ELF-1 (cell line): ENCODE results near the gene SPATA20.

Source experiments
- DNase-seq: peaks from one replicate; pipeline ENCODE4 v3.0.0-alpha.2; 2016; ENCODE audit warnings: low read depth, low spot score

SPATA20 gene

DNA sequence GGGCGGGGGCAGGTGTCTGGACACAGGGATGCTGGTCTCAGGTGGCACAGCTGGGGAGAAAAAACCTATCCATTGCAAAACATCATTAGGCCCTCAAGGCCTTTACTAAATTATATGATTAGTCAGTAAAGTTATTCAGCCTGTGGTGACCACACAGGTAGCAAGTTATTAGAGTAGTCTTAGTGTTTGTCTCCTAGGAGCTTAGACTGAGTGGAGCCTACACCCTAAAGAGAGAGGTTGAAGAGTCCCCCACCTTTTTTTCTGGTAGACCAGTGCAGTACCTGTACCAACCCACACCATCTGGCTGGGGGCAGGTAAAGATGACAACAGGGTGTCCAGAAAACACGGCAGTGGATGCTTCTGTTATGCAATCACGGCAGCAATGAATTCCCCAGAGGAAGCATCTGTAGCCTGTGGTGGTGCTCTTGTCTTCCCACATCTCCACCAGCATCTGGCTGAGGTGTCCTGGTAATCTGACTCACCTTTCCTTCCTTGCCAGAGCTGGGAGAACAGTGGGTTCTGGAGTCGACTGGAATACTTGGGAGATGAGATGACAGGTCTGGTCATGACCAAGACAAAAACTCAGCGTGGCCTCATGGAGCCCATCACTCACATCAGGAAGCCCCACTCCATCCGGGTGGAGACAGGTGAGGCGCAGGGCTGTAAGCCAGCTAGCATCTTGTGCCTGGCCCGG, 27.7 kb upstream of the SPATA20 start:
- no peak for DNase-seq

- no peak for DNase-seq
Observed at GRCh38 chr17:50520483-50520882, 26.5 kb upstream of the SPATA20 start.

- DNase-seq: no peak
Observed at GRCh38 chr17:50521514-50521913, 25.5 kb upstream of the SPATA20 start.

- DNase-seq: no peak
Observed at GRCh38 chr17:50522766-50523165, 24.2 kb upstream of the SPATA20 start.

- DNase-seq: peak; percentile 83
Observed at GRCh38 chr17:50523208-50523607, 23.8 kb upstream of the SPATA20 start.

GRCh38 chr17:50524838-50525237, 22.1 kb upstream of the SPATA20 start:
- DNase-seq: no peak

DNA sequence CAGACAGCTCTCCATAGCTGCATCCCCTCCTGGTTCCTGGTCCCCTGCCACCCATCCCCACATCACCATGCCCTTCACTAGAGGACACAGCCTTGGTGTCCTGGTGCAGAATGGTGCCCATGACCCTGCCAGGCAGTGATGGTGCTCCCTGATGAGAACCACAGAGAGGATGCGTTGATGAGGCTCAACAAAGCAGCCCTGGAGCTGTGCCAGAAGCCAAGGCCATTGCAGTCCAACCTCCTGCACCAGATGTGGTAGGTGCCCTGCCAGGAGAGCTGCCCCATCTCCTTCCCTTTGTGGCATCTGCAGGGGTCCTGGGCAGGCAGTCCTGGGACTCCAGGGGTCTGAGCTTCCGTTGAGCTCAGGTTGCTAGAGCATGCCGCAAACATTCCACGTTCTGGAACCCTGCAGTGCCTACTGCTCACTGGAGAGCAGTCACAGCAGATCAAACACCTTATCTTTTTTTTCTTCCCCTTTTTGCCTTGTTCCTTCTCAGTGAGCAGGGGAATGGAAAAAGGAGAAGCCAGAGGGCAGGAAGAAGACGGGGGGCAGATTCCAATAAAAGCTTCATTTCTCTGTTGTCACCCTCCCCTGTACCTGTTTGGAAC, 19.7 kb upstream of the SPATA20 start:
- no peak for DNase-seq

DNA sequence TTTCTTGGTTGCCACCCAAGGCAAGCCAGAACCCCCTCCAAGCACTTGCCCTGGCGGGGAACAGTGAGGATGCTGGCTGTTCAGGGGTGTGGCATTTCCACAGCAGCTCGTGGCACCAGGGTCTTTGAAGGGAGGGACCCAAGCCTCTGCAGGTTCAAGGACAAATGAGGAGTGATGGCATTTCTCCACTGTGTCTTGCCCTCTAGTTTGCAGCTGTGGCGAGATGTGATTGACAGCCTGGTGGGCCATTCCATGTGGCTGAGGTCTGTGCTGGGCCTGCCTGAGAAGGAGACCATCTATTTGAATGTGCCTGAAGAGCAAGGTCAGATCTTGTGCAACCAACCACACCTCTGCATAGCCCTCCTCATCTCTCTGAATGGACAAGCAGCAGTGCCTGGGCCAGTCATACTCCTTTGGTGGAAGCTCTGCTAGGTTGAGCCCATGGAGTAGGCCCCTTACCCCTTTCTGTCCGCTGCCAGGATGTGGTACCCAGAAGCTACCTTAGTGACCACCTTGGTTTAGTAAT, 19.0 kb upstream of the SPATA20 start:
- DNase-seq: no peak

GRCh38 chr17:50529849-50530248, 17.1 kb upstream of the SPATA20 start:
- DNase-seq: no peak

DNA sequence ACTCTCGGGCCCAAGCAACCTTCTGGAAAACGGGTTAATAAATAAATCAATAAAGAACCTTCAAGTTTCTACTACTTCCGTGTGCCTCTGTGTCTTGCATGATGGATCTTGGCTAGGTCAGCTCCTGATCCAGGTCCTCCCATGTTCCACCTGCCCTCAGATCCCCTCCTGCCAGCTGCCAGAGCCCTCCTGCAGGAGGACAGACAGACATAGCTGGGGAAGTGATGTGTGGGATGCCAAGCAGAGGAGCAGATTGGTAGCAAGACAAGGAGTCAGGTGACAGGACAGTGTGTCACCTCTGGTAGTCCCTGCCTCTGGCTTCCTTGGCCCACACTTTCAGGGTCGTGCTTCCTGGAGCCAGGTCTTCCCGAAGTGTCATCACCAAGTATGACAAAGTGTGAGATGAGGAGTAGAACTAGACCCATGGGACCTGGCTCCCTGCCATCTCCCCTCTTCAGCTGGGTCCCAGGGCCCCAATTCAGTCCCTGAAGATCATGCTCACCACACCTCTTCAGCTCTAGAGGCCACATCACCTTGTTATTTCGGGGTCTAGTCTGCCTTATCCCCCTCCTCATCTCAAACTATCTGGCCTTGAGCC, 15.4 kb upstream of the SPATA20 start:
- no peak for DNase-seq

- DNase-seq: peak; percentile 74
Observed at GRCh38 chr17:50532452-50533024, 14.4 kb upstream of the SPATA20 start, which contains the start of gene EPN3. Gene EPN3 (plus strand): TSS chr17:50532735. CDS start chr17:50536557, 3,822 bp downstream.

DNA sequence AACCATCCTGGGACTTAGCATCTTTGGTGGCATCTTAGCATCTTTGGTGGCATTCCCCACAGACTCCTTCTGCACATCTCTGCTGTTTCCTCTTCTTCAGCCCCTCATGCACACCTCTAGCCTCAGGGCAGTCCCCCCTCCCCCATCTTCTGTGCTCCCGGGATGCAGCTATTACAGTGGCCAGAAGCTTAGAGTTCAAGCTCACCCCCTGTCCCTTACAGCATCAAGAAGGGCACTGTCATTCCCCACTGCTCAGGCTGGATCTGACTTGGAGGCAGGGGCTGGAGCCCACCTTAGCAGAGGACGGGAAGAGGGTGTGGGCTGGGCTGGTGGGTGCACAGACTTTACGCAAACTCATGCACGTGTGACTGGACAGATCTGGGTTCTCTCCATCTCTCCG, 13.8 kb upstream of the SPATA20 start:
- no peak for DNase-seq

DNA sequence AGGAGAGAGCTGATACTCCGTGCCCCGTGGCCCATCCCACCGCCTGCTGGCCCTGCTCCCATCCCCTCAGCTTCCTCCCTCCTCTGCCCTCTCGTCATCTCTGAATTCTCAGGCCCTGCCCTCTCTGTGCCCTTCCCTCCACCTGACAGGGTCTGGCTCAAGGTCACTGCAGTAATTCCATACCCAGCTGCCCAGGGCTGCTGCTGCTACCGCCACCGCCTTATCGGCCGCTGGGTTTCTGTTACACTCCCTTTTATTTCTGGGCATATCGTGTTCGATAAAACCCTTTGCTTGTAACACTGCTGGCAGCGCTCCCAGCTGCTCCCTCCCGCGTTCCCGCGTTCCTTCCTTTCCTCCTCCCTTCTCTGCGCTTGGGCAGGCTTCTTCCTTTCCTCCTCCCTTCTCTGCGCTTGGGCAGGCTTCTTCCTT, 13.2 kb upstream of the SPATA20 start:
- DNase-seq: no peak

GRCh38 chr17:50534222-50534978, 12.6 kb upstream of the SPATA20 start:
- peak; percentile 70 for DNase-seq

GRCh38 chr17:50534979-50535326, 12.0 kb upstream of the SPATA20 start:
- no peak for DNase-seq

DNA sequence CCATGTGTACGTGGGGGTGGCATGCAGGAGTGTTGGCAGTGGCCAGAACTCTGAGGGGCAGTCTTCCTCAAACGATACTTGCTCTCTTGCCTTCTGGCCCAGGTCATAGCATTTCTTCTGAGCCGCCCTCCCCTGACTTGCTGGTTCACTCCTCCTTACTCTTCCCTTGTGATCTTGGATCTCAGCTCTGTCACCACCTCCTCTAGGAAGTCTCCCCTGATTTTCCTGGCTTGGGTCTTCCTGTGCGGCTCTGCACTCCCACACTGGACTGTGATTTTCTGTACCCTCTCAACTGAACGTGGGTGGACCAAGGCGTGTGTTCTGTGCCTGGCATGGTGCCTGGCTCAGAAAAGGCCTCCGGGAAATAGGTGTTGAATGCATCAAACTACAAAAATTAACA, 11.6 kb upstream of the SPATA20 start:
- DNase-seq: no peak

GRCh38 chr17:50536683-50537646, 10.0 kb upstream of the SPATA20 start:
- no peak for DNase-seq

DNA sequence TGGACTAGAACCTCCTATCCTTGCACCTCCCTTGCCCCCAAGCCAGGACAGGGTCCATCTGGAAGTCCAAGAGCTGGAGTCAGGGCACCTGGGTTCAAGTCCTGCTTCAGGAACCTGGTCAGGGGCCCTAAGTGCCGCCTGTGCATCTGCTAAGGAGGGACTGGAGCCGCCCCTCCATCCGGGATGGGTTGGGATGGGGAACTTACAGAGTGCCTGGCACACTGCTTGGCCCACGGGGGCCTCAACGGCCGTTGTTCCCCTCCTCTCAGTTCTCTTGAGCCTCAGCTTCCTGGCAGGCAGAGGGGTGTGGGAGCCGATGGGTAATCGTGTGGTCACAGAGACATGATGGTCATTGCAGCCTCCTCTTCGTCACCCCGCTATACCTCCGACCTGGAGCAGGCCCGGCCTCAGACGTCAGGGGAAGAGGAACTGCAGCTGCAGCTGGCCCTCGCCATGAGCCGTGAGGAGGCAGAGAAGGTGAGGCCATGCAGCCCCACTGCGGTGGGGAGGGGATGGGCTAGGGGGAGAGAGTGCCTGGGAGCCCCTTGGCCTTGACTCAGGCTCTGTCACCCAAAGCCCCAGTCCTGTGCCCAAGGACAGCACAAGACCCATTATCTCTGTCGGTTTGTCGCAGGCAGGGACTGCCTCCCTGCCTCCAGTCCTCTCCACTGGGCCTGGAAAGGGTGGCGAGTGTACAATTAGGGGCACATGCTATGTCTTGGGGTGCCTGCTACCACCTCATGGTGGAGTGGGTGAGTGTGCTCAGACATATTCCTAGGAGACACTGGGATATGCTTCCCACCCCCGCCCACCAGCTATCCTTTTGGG, 9.0 kb upstream of the SPATA20 start:
- DNase-seq: no peak

GRCh38 chr17:50538549-50539410, 8.2 kb upstream of the SPATA20 start:
- no peak for DNase-seq
